NCI-H2171 (cell line): Measurements from ENCODE around the gene VPS37C.

Source experiments
- DNase-seq: peaks from one replicate; lab custom pipeline; 2025; lab: John Stamatoyannopoulos, UW

The VPS37C gene

GRCh38 chr11:61154528-61154927 lies 6.7 kb downstream of the VPS37C start:
- no peak for DNase-seq

DNA sequence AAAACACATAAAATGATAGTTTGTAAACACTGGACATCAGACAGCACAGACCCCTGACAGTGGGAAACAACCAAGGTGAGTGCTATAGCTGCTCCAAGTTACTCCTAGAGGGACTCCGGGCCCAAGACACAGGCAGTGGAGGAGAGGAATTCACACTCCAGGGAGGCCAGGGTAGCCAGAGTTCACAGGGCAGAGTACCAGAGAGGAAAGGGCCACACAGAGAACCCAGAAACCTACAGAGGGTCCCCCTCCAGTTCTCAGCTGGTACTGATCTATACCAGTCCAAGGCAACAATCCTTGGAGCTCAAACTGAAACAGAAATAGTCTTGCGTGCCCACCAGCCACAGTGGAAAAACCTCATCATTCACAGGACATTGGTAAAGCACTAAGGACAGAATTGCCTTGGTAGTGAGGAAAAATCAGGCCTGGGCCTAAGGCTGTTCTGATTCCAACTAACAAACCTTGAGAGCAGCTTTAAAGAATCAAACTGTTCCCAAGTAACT lies 7.6 kb downstream of the VPS37C start:
- no peak for DNase-seq

DNA sequence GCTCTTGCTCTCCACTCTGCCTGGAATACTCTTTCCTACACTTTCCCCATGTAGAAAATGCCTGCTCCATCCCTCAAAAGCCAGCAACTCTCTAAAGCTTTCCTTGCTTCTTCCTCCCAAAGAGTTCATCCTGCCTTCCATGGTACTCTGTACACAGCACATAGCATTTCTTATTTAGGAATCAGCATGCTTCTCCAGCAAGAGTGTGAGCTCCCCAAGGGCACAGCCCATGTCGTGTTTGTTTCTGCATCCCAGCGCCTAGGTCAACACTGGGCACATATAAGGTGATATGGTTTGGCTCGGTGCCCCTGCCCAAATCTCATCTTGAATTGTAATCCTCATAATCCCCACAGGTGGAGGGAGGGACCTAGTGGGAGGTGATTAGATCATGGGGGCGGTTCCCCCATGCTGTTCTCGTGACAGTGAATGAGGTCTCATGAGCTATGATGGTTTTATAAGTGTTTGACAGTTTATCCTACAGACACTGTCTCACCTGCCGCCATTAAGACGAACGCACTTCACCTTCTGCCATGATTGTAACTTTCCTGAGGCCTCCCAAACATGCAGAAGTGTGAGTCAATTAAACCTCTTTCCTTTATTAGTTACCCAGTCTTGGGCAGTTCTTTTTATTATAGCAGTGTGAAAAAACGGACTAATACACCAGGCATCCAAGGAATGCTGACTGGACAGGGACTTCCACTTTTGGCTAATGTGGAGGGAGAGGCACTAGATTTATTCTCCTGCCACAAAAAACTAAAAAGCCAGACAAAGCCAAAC lies 8.2 kb downstream of the VPS37C start:
- DNase-seq = no peak

- DNase-seq = no peak
Measured at GRCh38 chr11:61151545-61152252, 9.5 kb downstream of the VPS37C start.

- no peak for DNase-seq
Measured at GRCh38 chr11:61150706-61151544, 10.3 kb downstream of the VPS37C start.

GRCh38 chr11:61149624-61150615 lies 11.3 kb downstream of the VPS37C start:
- DNase-seq = no peak

DNA sequence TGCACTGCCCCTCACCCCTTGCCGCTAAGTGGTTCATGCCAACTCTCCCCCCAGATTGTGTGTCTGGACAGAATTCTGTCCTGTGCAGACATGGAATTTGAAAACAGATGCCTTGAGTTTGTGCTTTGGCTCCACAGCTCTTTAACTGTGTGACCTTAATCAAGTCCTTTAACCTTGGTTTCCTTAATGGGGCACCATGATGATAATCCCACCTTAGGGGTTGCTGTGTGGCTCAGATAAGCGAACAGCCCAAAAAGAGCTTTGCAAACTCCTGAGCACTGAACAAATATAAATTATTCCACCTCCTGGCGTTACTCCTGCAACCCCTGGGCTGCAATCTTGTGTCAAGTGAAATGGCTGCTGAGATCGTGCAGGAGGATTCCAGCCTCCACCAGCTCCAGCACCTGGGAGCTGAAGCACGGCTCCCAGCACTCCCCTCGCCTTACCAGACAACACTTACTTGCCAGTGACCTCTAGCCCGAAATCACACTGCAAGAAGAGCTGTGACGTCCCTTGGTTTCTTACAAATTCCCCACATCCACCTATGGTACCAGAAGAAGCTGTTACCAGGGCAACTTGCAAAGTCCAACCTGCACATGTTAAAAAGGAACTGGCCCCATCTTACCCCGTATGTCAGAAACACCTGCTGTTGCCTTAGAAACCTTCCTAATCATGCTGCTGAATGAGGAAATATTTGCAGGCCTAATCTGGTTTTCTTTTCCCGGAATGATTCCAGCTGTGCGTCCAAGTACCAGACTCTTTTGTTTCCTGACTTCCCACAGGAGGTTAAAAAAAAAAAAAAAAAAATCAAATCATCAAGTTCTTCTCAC lies 13.2 kb downstream of the VPS37C start:
- no peak for DNase-seq

DNA sequence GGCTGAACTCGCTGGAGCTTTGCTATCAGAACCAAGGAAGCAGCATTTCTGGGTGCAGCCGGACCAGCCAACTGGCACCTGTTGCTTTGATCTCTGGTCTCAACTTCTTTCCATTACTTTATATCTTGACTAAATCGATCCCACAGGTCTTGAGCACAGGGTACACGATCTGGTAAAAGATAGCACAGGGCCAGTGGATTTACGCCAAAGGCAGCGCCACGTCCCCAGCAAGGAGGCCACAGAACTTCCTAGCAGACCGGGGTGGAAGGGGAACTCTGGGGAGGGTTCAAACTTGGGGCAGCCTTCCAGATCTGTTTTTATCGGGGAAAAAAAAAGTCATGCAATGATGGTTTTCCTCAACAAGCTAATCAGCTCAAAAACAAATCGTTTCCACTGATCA lies 14.0 kb downstream of the VPS37C start:
- DNase-seq = no peak

- no peak for DNase-seq
Measured at GRCh38 chr11:61146416-61146815, 14.8 kb downstream of the VPS37C start.

DNA sequence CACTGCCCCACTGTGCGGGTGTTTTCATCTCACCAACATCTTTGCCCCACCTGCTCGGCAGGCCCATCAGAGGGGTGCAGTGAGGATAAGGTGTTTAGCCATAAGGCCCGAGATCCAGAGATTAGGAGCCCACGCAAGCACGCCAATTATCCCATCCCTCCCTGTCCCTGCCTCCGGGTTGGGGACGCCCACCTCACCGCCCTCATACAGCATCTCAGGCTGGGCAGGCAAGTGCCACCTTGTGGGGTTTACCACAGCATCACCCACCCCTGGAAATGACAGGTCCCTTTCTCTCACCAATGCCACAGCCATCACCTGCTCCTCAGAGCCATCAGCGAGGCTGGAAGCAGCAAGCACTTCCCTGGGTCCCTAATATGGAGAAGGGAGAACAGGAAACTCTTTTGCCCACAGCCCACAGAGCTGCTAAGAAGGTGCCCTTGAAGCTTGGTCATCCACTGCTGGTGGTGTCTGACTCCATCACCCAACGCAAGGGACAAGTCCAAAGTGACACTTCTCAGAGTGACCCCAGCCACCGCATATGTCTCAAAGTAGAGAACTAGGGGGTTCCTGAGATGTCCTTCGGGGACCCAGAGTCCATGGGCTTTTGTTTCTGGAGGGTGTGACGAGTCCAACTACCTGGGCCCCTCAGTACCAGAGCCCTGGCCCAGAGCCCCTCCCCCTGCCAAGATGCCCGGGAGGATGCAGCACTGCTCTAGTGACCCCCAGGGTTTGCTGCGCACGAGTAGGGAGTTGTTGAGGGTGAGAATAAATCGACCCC lies 15.8 kb downstream of the VPS37C start:
- DNase-seq = no peak

- no peak for DNase-seq
Measured at GRCh38 chr11:61144511-61145179, 16.6 kb downstream of the VPS37C start.

- no peak for DNase-seq
Measured at GRCh38 chr11:61142424-61142823, 18.8 kb downstream of the VPS37C start.

GRCh38 chr11:61141601-61142028 lies 19.6 kb downstream of the VPS37C start:
- DNase-seq = peak; percentile 95

GRCh38 chr11:61140416-61140815 lies 20.8 kb downstream of the VPS37C start:
- DNase-seq = no peak

GRCh38 chr11:61139387-61139786 lies 21.8 kb downstream of the VPS37C start:
- no peak for DNase-seq

DNA sequence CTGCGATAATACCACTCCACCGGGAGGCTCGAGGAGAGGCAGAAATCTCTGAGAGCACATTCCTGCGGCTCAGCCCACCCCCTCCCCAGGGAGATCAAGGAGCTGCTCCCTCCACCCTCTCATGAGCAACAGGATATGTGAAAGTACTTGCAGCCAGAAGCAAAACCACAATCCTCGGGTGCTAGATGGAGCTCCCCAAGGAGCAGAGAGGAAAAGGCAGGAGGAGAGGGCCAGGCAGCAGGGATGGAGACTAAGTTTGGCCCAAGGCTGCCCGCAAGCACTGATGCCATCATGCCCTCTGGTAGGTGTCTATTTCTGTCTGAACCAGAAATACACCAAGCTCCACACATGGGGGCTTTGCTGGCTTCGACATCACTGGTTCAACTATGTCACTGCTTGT lies 22.3 kb downstream of the VPS37C start:
- DNase-seq = no peak

- DNase-seq = no peak
Measured at GRCh38 chr11:61134801-61135257, 26.4 kb downstream of the VPS37C start.

- DNase-seq = no peak
Measured at GRCh38 chr11:61133956-61134662, 27.1 kb downstream of the VPS37C start.
